ENCODE data around the gene TP53BP2.

The TP53BP2 gene

DNA sequence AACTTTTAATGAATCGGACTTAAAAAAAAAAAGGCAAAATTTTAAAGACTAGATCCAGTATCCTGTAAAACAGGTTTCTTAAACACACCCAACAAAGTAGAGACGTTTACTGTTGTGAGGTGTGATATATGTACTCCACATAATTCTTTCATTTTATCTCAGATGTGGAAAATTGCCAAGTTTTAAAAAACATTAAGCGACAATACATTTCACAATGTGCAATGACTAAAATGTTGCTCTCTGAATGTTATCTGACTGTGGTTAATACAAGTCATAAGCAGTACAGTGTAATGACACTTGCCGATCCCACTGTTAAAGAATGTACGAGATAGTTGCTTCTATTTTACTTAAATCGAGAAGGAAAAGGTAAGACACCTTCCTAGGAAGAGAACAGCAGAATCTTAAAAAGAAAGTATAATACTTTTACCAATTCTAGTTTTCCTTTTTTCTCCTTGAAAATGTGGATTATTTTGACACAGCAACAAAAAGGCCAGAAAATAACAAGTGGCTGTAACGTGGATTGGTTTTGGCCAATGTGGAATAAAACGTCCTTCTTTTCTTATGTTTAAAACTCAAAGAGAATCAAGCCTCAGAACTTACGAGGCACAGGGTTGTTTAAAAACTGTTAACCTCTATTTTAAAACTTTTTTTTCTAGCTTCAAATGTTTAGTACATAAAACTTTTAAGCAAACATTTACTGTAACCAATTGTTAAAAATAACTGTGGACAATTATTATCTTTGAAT, 51.4 kb downstream of the TP53BP2 start:
- DNase-seq (ENCODE audit: low spot score): no peak

DNA sequence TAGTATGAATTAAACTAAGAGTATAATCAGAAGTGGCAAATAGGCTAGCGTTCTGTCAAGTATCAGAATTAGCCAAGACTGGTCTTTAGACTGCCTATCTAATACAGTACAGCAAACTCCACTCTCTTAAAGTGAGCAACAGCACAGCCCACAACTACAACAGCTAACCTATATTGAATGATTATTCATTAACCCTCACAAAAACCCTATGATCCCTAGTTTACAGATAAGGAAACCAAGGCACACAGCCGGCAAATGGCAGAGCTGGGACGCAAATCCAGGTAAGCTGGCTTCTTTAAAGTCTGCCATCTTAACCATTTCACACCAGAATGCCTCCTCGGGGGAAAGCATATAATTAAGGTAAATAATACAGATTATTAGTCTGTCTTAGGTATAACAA, 52.0 kb downstream of the TP53BP2 start:
- no peak for DNase-seq (ENCODE audit: low spot score)

DNA sequence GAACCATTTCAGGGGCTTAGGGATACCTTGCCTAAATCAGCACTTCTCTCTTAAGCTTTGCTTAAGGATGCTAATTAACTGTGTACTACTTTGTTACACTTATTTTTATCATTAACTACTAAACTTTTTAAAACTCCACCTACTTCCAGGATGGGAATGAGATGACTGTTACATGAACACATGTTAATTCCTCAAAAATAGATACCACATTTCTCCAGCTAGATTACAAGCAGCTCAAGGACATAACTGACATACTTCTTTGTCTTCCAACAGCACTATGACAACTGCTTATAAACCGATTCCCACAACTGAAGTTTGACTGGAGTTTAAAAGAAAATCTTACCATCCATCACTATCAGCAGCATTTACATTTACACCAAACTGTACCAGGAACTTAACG, 53.7 kb downstream of the TP53BP2 start:
- DNase-seq (ENCODE audit: low spot score): no peak

DNA sequence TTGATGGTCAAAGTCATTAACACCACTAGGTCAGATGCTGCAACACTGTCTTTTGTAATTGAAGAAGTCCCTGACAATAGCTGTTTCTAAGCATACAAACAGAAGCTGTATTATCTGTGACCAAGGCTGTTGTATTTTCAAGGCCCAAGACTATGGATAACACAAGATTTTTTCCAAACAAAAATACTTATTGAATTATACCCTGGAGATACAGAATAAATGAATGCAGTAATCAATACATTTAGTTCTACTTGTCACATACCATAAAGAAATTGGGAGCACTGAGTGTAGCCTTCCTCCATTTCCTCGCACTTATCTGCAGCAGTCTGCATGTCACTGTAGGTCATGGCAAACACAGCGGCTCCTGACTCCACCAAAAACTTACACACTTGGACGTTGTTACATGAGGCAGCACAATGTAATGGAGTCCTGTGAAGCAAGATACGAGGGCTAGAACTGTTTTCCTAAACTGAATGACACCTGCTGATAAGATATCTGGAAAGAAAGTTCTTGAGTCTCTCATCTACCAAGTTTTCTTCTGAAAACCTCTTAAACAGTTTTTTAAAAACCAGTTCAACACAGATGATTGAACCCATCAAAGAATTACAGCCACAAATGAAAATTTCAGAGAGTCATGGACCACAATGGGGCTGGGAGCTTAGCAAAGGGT, 56.9 kb downstream of the TP53BP2 start:
- DNase-seq (ENCODE audit: low spot score): no peak

DNA sequence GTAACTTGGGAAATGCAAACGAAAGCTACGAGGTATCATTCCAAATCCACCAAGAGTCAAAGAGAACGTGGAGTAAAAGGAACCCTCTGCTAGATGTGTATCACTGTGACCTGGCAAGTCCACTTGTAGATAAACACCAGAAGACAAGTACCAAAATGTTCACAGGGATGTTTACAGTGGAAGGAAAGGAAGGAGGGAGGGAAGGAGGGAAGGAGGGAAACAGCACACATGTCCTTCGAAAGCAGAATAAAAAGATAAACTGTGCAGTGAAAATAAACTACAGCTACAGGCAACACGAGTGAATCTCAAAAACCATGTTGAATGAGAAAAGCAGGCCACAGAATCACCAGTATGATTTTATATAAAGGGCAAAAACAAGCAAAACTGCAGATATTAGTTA, 59.9 kb downstream of the TP53BP2 start:
- no peak for DNase-seq (ENCODE audit: low spot score)

DNA sequence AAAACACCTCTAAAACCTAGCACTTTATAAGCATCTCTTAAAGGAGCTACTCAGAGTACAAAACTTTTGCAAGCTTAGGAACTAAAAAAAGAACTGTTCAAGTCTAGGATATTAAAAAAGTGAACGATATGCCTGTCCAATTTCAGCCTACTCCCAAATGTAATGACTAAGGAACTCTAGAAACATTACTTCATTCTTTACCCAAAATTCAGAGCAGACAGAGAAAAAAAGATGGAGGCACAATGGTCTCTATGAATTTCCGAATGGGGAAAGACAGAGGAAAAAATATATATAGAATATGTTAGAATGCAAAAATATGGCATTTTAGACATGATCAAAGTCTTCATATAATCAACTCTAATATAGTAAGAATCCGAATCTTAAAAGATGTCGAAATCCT, 61.2 kb downstream of the TP53BP2 start:
- no peak for DNase-seq (ENCODE audit: low spot score)

DNA sequence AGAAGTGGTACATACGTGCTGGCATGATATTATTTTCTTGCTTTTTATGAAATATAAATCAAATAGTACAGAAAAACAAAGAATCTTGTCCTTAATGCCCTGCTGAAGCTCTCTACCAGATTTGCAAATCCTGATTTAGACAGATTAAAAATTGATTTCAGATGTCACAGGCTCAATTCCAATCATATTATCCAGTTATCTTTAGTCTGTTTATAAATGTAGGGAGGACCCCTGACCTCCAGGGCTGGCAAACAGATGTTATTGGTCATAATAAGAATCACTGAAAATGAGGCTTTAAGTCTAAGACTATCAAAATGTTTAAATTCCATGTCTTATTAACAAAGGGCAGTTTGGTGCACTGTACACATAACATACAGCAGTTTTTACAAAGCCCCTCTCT, 62.1 kb downstream of the TP53BP2 start:
- no peak for DNase-seq (ENCODE audit: low spot score)

DNA sequence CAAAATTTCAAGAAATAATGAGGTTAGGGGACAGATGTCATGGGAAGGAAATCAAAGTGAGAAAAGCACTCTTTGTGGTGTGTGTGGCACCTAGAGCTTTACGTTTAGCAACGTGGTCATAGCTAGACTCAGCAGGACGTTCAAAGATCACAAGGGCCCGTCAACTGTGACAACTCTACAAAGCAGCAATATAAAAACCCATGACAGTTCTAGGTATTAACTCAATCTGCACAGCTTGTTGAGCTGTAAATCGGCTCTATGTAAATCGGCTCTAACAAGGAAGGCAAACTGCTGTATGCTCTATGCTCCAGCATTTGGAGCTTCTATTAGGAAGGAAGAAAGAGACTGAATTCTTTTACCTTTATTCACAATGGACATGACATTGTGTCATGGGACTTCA, 64.8 kb downstream of the TP53BP2 start:
- DNase-seq (ENCODE audit: low spot score): no peak

DNA sequence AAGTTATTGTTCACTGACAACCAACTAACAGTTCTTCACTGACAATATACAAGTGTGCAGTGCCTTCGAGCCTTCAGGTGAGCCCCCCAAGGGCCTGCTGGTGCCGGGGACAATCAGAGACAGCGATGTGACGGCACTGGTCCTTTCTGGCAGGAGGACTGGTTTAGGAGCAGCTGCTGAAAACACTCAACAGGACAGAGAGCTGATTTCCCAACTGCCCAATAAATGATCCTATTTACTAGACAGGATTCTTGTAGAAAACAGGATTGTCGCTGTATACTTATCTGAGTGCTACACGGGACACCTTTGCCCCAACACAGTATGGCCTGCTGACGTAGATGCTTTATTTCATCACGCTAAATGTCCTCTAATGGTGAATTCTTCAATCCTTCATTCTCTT, 65.4 kb downstream of the TP53BP2 start:
- no peak for DNase-seq (ENCODE audit: low spot score)

DNA sequence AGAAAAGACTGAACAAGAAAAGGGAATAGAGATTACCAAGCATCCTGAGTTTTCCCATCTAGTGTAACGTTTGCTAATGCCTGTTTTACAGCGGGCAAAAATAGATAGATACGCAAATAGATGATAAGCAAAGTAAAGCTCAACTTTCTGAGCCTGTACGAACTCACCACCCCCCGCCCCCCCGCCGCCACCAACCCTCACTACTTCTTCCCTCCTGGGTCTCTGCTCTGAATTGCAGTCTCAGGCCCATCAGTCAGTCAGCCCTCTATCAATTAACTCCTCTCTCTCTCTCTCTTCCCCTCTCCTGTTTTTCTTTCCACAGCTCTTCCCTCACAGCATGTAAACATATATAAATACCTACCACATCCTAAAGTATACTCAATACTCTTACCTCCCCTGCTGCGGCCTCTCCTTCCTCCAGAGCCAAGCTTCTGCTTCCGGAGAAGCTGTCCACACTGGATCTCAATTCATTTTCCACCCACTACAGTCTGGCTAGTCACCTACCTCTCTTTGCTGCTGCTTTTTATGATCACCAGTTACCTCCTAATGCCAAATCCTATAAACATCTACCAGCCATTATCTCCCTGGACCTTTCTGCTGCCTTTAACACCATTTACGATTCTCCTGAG, 68.8 kb downstream of the TP53BP2 start:
- no peak for DNase-seq (ENCODE audit: low spot score)

DNA sequence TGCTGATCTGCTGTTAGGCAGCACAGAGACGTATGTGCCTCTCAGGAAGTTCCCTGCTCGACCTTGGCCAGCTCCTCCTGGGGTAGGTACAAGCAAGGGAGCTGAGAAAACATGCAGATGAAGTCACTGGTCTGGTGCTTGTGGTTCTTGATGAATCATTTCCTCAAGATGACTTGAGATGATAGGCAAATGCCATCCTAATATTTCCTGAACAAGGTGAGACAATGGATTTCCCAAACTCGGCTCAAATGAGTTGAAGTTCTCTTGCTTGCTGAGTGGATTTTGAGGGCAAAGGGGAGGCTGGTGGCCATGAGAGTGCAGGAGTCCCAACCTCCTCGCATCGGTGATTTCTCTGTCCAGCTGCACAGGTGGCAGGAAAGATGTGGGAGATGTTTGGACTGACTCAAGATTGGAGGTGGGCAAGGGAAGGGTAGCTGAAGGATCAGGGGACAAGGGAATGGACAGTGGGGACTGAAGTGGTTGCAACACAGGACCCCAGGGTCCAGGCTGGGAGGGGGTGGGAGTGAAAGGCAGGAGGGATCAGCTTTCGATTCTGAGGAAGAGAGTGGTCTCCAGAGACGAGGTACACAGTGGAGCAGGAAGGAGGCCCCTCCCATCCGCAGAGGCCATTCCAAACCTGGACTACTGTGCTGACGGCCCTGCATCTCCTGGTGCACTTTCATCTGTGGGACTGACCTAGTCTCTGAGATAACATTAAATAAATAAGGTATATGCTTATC, 69.5 kb downstream of the TP53BP2 start:
- DNase-seq (ENCODE audit: low spot score): no peak

DNA sequence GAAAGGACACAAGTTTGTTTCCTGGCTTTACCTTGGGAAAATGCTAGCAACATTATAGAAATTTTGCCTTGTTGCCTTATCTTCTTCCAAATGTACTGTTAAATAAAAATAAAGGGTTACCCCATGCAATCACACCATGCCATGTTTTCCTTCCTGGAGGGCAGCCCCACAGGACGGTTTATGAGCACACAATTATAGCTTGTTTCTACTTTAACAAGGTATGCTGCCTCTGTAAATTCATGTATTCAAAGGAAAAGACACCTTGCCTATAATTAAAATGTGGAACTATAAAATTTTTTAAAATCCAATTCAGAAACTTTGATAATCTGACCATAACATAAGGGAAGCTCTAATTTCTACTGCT, 70.1 kb downstream of the TP53BP2 start:
- DNase-seq (ENCODE audit: low spot score): no peak

DNA sequence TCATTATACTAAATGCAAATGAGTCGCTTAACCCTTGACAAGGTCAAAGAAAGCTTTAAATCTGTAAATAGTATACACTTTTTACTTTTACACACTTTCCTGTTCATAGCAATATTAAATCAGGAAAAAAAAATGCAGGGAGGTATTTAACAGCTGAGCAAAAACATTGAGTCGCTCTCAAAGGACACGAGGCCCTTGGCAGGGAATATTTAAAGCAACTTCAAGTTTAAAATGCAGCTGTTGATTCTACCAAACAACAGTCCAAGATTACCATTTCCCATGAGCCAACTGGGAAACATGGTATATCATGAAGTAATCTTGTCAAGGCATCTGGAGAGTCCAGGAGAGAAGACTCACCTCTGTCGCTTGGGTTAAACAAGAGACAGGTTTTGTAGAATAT, 70.7 kb downstream of the TP53BP2 start:
- no peak for DNase-seq (ENCODE audit: low spot score)

DNA sequence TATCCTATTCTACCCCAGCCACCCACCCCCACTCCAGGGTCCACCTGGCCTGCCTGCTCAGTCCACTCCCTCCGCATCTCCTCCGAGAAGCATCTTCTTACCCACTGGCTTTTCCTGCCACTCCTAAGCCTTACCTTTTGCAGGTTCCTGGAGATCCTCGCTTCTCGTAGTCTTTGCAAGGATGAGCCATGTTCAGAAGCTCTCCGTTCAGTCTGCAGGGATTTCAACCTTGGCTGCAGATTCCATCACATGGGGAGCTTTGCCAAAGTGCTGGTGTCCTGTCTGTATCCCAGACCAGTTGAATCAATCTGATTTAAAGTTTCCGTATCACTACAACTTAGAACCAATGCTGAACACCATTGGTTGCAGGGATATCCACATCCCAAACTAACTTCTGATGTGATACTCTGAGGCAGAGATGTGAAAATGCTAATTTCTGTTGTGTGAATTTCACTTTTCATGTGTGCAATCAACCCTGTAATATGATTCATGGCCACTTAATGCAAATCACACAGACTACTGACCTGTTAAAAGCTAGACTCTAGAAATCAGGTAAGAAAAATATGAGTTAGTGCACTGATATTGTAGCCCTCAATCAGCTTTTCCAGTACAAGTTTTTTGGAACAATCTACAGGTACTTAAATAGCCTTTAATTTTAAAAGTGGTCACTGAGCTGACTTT, 71.5 kb downstream of the TP53BP2 start:
- DNase-seq (ENCODE audit: low spot score): no peak

DNA sequence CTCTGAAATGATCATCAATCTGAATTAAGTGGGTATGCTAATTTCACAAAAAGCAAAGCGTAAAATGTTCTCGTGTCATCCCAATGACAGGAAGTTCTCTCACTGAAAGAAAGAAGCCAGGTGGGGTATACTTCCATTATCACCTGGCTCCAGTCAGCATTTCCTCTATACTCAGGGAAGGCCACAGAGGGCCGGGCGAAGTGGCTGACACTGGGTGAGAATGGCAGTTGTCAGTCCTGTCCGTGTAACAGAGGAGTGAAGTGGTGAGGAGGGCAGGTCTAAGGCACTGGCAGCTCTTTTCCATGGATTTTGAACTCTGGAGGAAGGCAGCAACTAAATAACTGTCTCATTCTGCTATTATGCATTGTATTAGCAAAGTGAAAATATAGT, 73.0 kb downstream of the TP53BP2 start:
- DNase-seq (ENCODE audit: low spot score): no peak

DNA sequence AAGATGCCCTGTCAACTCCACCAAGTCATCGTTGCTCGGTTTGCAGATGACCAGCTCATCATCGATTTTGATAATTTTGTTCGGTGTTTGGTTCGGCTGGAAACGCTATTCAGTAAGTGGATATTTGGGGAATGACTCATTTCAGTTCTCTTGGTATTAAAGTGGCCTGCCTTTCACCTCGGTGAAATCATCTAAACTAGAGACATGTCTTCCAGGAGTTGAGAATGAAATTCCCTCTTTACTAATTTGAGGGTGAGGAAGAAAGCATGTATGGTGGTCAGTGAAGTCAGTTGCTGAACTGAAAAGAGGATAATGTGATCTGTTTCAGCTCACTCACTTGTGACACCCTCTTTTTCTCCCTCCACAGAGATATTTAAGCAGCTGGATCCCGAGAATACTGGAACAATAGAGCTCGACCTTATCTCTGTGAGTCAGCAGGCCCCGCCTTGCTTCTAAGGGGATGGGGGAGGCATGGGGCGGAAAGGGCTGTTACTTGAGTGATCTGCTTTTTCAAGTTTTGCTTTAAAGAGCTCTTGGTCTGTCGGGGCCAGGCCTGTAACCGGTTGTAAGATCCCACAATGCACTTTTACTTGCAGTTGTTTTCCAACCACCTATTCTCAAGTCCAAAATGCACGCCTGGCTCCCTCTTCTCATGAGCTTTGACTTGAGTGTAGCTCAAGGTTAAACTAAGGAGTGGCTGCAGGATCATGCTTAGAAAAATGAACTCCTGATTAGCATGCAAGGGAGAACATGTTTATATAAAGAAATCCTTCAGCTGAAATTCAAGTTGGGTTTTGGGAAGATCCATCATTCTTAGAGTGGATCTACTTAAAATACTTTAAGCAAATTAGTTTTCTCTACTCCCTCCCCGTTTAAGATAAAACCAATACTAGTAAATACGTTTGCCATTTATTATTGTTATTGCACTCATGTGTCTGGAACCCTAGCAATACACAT, 73.7 kb downstream of the TP53BP2 start:
- no peak for DNase-seq (ENCODE audit: low spot score)

DNA sequence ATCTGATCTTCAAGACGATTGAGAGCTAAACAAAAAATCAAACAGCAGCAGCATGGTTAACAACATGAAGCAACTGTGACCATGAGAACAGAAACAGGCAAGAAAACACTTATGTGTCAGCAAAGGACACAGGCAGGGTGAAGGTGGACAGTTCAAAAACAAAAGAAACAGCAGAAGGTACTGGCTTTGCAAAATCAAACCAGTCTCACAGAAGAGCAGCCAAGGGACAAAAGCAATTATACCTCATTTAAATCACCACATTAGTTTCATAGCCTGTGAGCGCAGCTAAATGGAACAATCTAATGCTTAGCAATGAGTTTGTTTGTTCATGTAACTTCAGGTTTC, 74.3 kb downstream of the TP53BP2 start:
- DNase-seq (ENCODE audit: low spot score): no peak

DNA sequence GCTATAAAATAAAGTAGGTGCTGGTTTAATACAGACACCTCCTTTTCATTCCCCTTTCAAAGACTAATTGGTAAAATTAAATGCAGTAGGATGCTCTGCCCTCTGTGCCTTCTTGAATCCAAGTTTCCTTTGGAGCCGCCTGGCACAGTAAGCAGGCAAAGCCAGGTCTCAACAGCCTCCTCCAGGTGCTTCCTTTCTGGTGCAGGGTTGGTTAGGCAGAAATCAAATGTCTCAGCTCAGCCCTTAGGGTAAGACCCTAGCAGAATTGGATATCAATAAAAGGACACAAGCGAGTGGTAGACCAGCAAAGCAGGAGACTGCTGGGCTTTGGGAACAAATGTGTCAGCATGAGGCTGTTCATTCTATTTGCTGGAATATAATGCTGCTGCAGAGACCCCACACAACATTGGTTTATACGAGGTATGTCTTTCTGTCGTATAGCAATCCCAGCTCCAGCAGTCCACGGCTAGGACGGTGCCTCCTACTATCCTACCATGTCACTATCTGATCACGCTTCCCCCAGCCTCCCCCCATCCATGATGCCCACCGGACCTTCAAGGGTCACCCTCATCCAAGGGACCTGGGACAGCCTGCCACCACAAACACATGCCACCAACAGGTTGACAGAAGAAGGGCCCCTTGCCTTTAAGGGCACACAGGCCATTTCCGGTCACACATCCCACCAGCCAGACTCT, 75.0 kb downstream of the TP53BP2 start:
- no peak for DNase-seq (ENCODE audit: low spot score)

DNA sequence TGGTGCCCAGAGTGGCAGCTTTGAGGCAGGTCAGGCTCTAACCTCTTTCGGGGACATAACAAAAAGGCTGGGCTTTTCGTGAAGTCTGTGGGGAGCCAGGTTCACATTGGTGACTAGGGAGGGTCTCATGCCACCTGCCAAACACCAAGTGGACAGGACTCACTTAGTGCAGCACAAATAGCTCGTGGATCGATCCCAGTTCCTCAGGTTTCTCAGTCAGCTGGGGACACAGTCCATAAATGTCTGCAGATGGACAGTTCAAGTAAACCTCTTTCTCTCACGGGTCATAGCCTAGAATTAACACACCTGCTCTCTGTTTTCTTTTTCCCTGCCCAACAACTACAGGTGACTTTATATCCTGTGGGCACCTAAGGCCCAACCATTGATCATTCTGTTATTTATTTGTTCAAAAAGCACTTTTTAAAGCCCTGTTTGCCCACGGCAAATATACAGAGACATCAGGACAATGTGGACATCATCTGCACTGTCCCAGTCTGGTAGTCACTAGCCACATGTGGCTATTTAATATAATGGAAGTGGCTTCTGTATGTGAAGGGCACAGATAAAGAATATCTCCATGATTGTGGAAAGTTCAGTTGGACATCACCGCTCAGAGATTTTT, 79.9 kb downstream of the TP53BP2 start:
- DNase-seq (ENCODE audit: low spot score): no peak

DNA sequence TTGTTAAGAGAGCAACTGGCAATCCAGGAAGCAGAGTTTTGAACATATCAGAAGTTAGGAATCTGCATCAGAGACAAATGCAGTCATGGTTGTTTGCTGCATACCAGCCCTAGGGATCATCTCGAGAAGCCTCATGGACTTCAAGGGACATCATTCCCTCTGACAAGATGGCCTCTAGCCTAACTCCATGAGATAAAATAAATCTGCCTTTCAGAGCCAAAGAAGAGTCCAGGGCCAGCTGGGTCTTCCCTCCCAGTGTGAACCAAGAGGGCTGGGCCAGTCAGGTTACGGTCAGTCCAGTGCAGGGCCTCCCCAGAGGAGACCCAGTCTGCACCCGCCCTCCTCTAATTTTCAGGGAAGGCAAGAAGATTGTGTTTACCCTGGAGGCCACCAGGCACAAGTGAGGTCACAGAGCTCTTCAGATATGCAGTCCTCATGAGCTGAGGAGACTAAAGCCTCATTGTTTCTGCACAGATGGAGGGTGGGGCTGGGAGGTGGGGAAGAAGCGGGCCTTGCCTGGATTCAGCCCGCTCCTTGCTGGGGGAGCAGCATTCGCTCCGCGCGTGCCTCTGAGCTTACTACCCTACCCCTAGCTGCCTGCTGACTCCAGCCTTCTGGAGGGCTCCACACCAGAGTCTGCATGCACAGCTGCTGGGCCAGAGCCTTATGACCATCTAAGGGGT, 80.6 kb downstream of the TP53BP2 start:
- DNase-seq (ENCODE audit: low spot score): no peak
